Right lobe of liver (tissue), 6 donors: ENCODE results near the gene RYR3. TPM values are rescaled to one million over a fixed set of nuclear protein-coding genes. Genes with fewer than 3 reads are reported as not detected.
"Not testable (repeated sequence)": the region's sequence is repeated elsewhere in the genome, so short reads cannot be mapped to it uniquely, and the experiment has no call there.

Experiments used
- ATAC-seq, 4 donors: fragments of 200-7000 bp; cut with Tn5 transposase; one replicate each; pipeline ENCODE4 v1.9.1; 2020; ENCODE audit warnings: mild to moderate bottlenecking in 4 of 4, moderate library complexity in 4 of 4
- DNase-seq, 3 donors: peaks; one replicate each; pipeline ENCODE4 v3.0.0-alpha.2; 2020
- H3K27ac ChIP-seq, 3 donors: fragments of 200-600 bp; one replicate each; pipeline ENCODE4 v1.8.0; 2022
- H3K27me3 ChIP-seq, 2 donors: fragments of 200-600 bp; one replicate each; pipeline ENCODE4 v1.8.0; 2022
- H3K36me3 ChIP-seq, 4 donors: fragments of 200-600 bp; sonication (generic) in 1 of 4; one replicate each; pipeline versions ENCODE4 v1.5.1 to v1.8.0; 2017 to 2022; ENCODE audit warnings: control low read depth in 1 of 4
- H3K4me1 ChIP-seq, 4 donors: fragments of 200-600 bp; sonication (generic) in 1 of 4; one replicate each; pipeline versions ENCODE4 v1.5.1 to v1.8.0; 2017 to 2022; ENCODE audit warnings: control low read depth in 1 of 4
- H3K4me3 ChIP-seq, 3 donors: fragments of 200-600 bp; one replicate each; pipeline ENCODE4 v1.8.0; 2022
- H3K9me3 ChIP-seq, 4 donors: fragments of 200-600 bp; sonication (generic) in 1 of 4; one replicate each; pipeline versions ENCODE4 v1.5.1 to v1.8.0; 2017 to 2022; ENCODE audit warnings: control low read depth in 1 of 4
- CTCF ChIP-seq, 4 donors: fragments of 200-600 bp in 3 of 4; fragments of 450-650 bp in 1 of 4; IDR thresholded peaks; one replicate each; pipeline versions ENCODE4 v1.5.1 to v1.8.0; 2016 to 2022; ENCODE audit warnings: antibody characterized with exemption in 4 of 4, mild to moderate bottlenecking in 2 of 4
- POLR2A ChIP-seq: fragments of 450-650 bp; IDR thresholded peaks from one replicate; pipeline ENCODE4 v1.6.1; 2017; ENCODE audit warnings: antibody characterized with exemption, mild to moderate bottlenecking
- WGBS: methylation state at CpG from one replicate; pipeline ENCODE4 v1.1.6; 2018; ENCODE audit warnings: low coverage, low lambda C conversion rate; ENCODE audit not compliant: insufficient coverage; ENCODE audit errors: missing lambda C conversion rate; 5-methylcytosine and 5-hydroxymethylcytosine counted together
- intact Hi-C, 2 donors: fragments of 100-400 bp; cut with DNase I; formaldehyde crosslinking; loops; one replicate each; pipeline versions ENCODE4 v1.11.2 to v1.14.1; 2022
- total RNA-seq, 6 experiments: library from RNA; depleted of rRNA in 2 of 6; stranded (reverse); fragments of >200 nt in 2 of 6; fragmentation: NEBNext Ultra II Directional in 3 of 6; extraction: Animal tissue kit (Norgen Biotek cat#: 25700) in 3 of 6; gene quantifications; one replicate each; pipeline versions ENCODE4 v1.1.0 to v1.2.4, GENCODE V29; 2016 to 2023
- donor health status: DM: no; HTN: yes; CAD: no.
- donor health status: DM: no; HTN: no; CAD: no.
- donor health status: DM: no; HTN: no; CAD: no.
- donor health status: DM: no; HTN: yes; CAD: no.
- donor health status: DM: no; HTN: yes; CAD: no.

RYR3 gene
- total RNA-seq, 6 experiments from 2014 or later, result under 0.01 to 0.31 (median 0.05) TPM; not detected in 3

DNA sequence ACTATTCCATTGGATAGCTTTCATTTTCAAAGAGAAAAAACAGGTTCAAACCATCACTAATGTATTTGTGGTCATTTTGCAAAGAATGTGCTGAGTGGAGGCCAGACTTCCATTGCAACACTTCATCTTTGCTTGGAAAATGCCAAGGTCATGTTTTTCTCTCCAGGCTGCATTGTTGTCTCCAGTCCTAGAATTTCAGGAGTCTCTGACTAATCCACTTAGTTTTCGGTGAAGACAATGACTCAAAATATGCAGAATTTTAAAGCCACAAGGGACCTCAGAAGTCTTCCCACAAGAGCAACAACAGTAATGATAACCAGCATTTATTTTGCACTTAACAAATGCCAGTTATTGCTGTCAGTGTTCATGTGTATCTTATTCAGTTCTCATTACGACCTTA lies 277.0 kb downstream of the RYR3 start:
- Histone ChIP-seq H3K27ac (no peak overlapping the region), H3K4me1 (peaks cover 0 to 6% (median 0%) of the 10 kb centered on the region in 4 donors), H3K27me3 (no peaks in the 10 kb centered on the region), H3K36me3 (no peaks in the 10 kb centered on the region), H3K9me3 (no peaks in the 10 kb centered on the region), H3K4me3 (no peak overlapping the region)
- ATAC-seq (no peak), DNase-seq (no peak)
- no peak for TF ChIP-seq POLR2A
- no peak for TF ChIP-seq CTCF (IDR thresholded peaks at IDR 0.05)
- 61% methylated on average over 2 of the region's 2 CpGs for WGBS
- intact Hi-C loops, result no loop called here

DNA sequence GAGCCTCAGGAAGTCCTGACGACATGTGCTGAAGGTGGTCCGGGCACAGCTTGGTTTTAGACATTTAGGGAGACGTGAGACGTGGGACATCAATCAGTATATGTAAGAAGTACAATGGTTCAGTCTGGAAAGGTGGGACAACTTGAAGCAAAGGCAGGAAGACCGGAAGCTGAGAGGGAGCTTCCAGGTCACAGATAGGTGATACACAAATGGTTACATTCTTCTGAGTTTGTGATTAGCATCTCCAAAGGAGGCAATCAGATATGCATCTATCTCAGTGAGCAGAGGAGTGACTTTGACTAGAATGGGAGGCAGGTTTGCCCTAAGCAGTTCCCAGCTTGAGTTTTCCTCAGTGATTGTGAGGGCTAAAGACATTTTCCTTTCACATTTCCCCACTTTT lies 282.1 kb downstream of the RYR3 start:
- intact Hi-C loops, result no loop called here
- no peak overlapping the region for H3K4me3 ChIP-seq
- no peaks in the 10 kb centered on the region for H3K36me3 ChIP-seq
- WGBS, result 54% methylated on average over 5 of the region's 5 CpGs
- no peaks in the 10 kb centered on the region for H3K27me3 ChIP-seq
- DNase-seq (no peak), ATAC-seq (no peak)
- no peak for TF ChIP-seq POLR2A
- no peak for TF ChIP-seq CTCF (IDR thresholded peaks at IDR 0.05)
- H3K27ac ChIP-seq, result no peak overlapping the region
- H3K9me3 ChIP-seq, result no peaks in the 10 kb centered on the region
- peaks cover 0 to 6% (median 0%) of the 10 kb centered on the region in 4 donors for H3K4me1 ChIP-seq

- H3K27me3 ChIP-seq, intact Hi-C loops, DNase-seq, ATAC-seq, H3K4me1 ChIP-seq, H3K36me3 ChIP-seq, H3K4me3 ChIP-seq, H3K9me3 ChIP-seq, H3K27ac ChIP-seq: not testable (repeated sequence)
- 54% methylated on average over 4 of the region's 4 CpGs for WGBS
Measured at GRCh38 chr15:33598382-33598781, 287.6 kb downstream of the RYR3 start.

- no peaks in the 10 kb centered on the region for H3K36me3 ChIP-seq
- ATAC-seq (no peak), DNase-seq (no peak)
- no peak overlapping the region for H3K4me3 ChIP-seq
- TF ChIP-seq POLR2A, result no peak
- TF ChIP-seq CTCF (IDR thresholded peaks at IDR 0.05), result no peak
- H3K27ac ChIP-seq, result no peak overlapping the region
- H3K27me3 ChIP-seq, result no peaks in the 10 kb centered on the region
- intact Hi-C loops, result no loop called here
- H3K4me1 ChIP-seq, result no peaks in the 10 kb centered on the region
- 32% methylated on average over 7 of the region's 7 CpGs for WGBS
- H3K9me3 ChIP-seq, result no peaks in the 10 kb centered on the region
Measured at GRCh38 chr15:33600212-33600611, 289.4 kb downstream of the RYR3 start.

GRCh38 chr15:33601461-33601860 lies 290.7 kb downstream of the RYR3 start:
- H3K4me1 ChIP-seq, result no peaks in the 10 kb centered on the region
- H3K9me3 ChIP-seq, result no peaks in the 10 kb centered on the region
- WGBS, result 69% methylated on average over 4 of the region's 4 CpGs
- no peak overlapping the region for H3K4me3 ChIP-seq
- H3K27ac ChIP-seq, result no peak overlapping the region
- ATAC-seq (no peak), DNase-seq (no peak)
- H3K27me3 ChIP-seq, result no peaks in the 10 kb centered on the region
- TF ChIP-seq POLR2A (no peak), CTCF (IDR thresholded peaks at IDR 0.05) (no peak)
- intact Hi-C loops, result no loop called here
- H3K36me3 ChIP-seq, result no peaks in the 10 kb centered on the region
